A549 (cell line): ENCODE data around the gene ZBTB45. TPM values are rescaled to one million over a fixed set of nuclear protein-coding genes. Genes with fewer than 3 reads are reported as not detected.

ENCODE experiments used
- ATAC-seq, 2 experiments: fragments of 200-7000 bp in 1 of 2; fragments of >200 bp in 1 of 2; cut with Nextera tagmentation in 1 of 2; cut with Tn5 transposase in 1 of 2; 3 replicates each; pipeline versions ENCODE4 v1.8.0 to v1.9.1; 2018 to 2020; ENCODE audit warnings: mild to moderate bottlenecking in 1 of 2, moderate library complexity in 1 of 2
- CTCF ChIA-PET: fragments of 300-600 bp; sonication (Branson Sonifier 250); formaldehyde crosslinking; extraction: SDS; loops from one replicate; lab custom pipeline; 2021; ENCODE audit warnings: antibody characterized with exemption, inconsistent platforms; lab: Yijun Ruan, JAX
- POLR2A ChIA-PET: fragments of 350-600 bp; formaldehyde crosslinking; extraction: SDS; loops from one replicate; lab custom pipeline; 2021; ENCODE audit warnings: antibody characterized with exemption, inconsistent platforms; lab: Yijun Ruan, JAX
- DNase-seq, 2 experiments: peaks; one replicate each; pipeline versions ENCODE4 v3.0.0 to v3.0.0-alpha.2; 2011 to 2016; ENCODE audit warnings: low read depth in 1 of 2, low spot score in 1 of 2
- FAIRE-seq: peaks from 2 replicates; lab custom pipeline; 2011; peaks lifted over from hg19 to GRCh38; lab: Jason Lieb, UNC
- H3K27ac ChIP-seq, 2 experiments: fragments of >200 bp; sonication (Bioruptor Twin); formaldehyde crosslinking; 3 replicates each; pipeline ENCODE4 v1.5.1; 2016 to 2017
- H3K4me1 ChIP-seq: fragments of >200 bp; sonication (Bioruptor Twin); formaldehyde crosslinking; 3 replicates; pipeline ENCODE4 v1.6.1; 2016
- H3K4me2 ChIP-seq: fragments of >200 bp; sonication (Bioruptor Twin); formaldehyde crosslinking; 3 replicates; pipeline ENCODE4 v1.6.1; 2016
- H3K4me3 ChIP-seq: fragments of >200 bp; sonication (Bioruptor Twin); formaldehyde crosslinking; 3 replicates; pipeline ENCODE4 v1.5.1; 2016
- H3K9me3 ChIP-seq: fragments of >200 bp; sonication (Bioruptor Twin); formaldehyde crosslinking; 3 replicates; pipeline ENCODE4 v1.6.1; 2016
- CBX2 ChIP-seq: fragments of 200-600 bp; sonication (generic); IDR thresholded peaks from 2 replicates; pipeline ENCODE4 v1.6.1; 2016; ENCODE audit warnings: low read depth, mild to moderate bottlenecking, borderline replicate concordance
- CBX8 ChIP-seq: fragments of 200-600 bp; sonication (generic); IDR thresholded peaks from 2 replicates; pipeline ENCODE4 v1.6.1; 2016
- CHD2 ChIP-seq: fragments of 150-350 bp; IDR thresholded peaks from 2 replicates; pipeline ENCODE4 v1.6.1; 2014; ENCODE audit warnings: low read length; ENCODE audit not compliant: partially characterized antibody
- CHD4 ChIP-seq: fragments of 200-600 bp; sonication (generic); IDR thresholded peaks from 2 replicates; pipeline ENCODE4 v1.6.1; 2016; ENCODE audit warnings: antibody characterized with exemption, mild to moderate bottlenecking, borderline replicate concordance
- HOXB5 ChIP-seq: fragments of 250-450 bp; sonication (Bioruptor Pico); IDR thresholded peaks from 2 replicates; pipeline ENCODE4 v1.5.0; 2020; ENCODE audit warnings: mild to moderate bottlenecking, moderate library complexity
- KDM1A ChIP-seq: fragments of 200-600 bp; sonication (generic); IDR thresholded peaks from 2 replicates; pipeline ENCODE4 v1.6.1; 2016; ENCODE audit warnings: low read depth, mild to moderate bottlenecking
- NPAS2 ChIP-seq: fragments of 250-450 bp; sonication (Bioruptor Pico); IDR thresholded peaks from 2 replicates; pipeline ENCODE4 v1.8.0; 2022; ENCODE audit warnings: mild to moderate bottlenecking, moderate library complexity, borderline replicate concordance
- NR3C1 ChIP-seq: fragments of >200 bp; sonication (Bioruptor Twin); formaldehyde crosslinking; IDR thresholded peaks from 3 replicates; pipeline ENCODE4 v1.6.1; 2017
- RAD21 ChIP-seq, 2 experiments: fragments of >200 bp in 1 of 2; sonication (Bioruptor Twin) in 1 of 2; formaldehyde crosslinking in 1 of 2; IDR thresholded peaks in 1 of 2; conservative IDR thresholded peaks in 1 of 2; 2 replicates in 1 of 2; 3 replicates in 1 of 2; pipeline ENCODE4 v1.6.1; 2012 to 2018; ENCODE audit warnings: inconsistent platforms in 1 of 2
- RARB ChIP-seq: fragments of 250-450 bp; sonication (Bioruptor Pico); IDR thresholded peaks from 2 replicates; pipeline ENCODE4 v1.8.0; 2021; ENCODE audit warnings: mild to moderate bottlenecking, moderate library complexity
- RCOR1 ChIP-seq: fragments of 150-350 bp; IDR thresholded peaks from 2 replicates; pipeline ENCODE4 v1.6.1; 2014; ENCODE audit warnings: antibody characterized with exemption, low read length, low read depth
- ZSCAN20 ChIP-seq: fragments of 250-450 bp; sonication (Bioruptor Pico); IDR thresholded peaks from 2 replicates; pipeline ENCODE4 v1.8.0; 2022; ENCODE audit warnings: mild to moderate bottlenecking, moderate library complexity
- WGBS: methylation state at CpG from one replicate; pipeline ENCODE4 v1.1.6; 2017; ENCODE audit errors: missing lambda C conversion rate; 5-methylcytosine and 5-hydroxymethylcytosine counted together
- polyA plus RNA-seq, 4 experiments: library from polyadenylated mRNA; depleted of rRNA in 3 of 4; stranded (reverse); fragments of >200 nt; fragmentation: RNase III in 1 of 4; extraction: RNeasy Plus Mini Kit Qiagen cat#74134 plus additional on column Dnase treatment in 1 of 4; gene quantifications; 2 replicates in 3 of 4; 3 replicates in 1 of 4; pipeline ENCODE4 v1.2.3, GENCODE V29; 2011 to 2017
- TF ChIP-seq, protein P1 (sequence below): IDR thresholded peaks from 2 replicates; pipeline ENCODE4 v1.6.1; 2012
- TF ChIP-seq, protein P2 (sequence below): fragments of 450-650 bp; IDR thresholded peaks from 2 replicates; pipeline ENCODE4 v1.6.1; 2014; ENCODE audit warnings: antibody characterized with exemption
- TF ChIP-seq, protein P3 (sequence below): fragments of >200 bp; sonication (Bioruptor Twin); formaldehyde crosslinking; IDR thresholded peaks from 3 replicates; pipeline ENCODE4 v1.5.1; 2016

ZBTB45 gene
- polyA plus RNA-seq, 2 of the 4 experiments (the other 2 are of a cell fraction), result 6.4 to 13.4 TPM

DNA sequence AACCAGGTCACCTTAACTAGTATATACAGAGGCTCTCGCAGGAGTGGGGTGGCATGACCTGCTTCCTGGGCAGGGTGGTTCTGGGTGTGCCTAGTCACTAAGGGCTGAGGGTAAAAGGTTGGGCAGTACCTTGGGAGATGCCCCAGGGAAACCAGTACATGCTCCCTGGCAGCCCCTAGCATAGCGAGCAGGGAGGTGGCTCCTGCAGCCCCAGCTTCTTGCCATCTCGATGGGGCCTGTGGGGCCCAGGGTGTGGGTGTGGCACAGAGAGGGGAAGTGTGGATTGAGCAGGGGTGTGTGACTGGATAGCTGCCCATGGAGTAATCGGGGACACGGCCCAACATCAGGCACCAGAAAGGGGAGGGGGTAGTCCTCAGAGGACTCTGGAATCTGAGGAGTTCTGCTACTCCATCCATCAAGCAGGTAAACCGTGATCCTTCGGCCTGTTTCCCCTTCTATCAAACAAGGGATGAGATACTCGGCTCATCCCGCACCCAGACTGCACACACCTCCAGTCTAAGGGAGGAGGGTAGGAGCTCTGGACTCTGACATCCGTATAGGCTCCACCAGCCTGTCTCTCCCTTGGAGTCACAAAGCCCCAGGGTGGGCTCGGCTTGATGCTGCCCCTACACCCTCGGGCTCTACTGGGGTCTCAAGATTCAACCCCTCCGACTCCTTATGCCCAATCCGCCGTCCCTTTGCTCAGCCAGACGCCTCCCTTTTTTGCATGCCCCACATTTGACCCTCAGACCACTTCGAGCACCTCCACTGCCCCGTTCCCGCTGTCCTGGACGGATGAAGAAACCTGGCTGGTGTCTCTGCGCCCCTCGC lies 1.1 kb downstream of the ZBTB45 start:
- TF ChIP-seq KDM1A (no peak), RAD21 (conservative IDR thresholded peaks at IDR 0.05 in 1 of 2, IDR thresholded peaks at IDR 0.05 in 1 of 2) (no peak; a peak in 1 of 5 replicates), CBX2 (no peak), HOXB5 (CRISPR knock-in tag) (no peak), CHD2 (no peak), NPAS2 (no peak), RCOR1 (no peak), ZSCAN20 (CRISPR knock-in tag) (no peak)
- TF ChIP-seq, protein P1, sequence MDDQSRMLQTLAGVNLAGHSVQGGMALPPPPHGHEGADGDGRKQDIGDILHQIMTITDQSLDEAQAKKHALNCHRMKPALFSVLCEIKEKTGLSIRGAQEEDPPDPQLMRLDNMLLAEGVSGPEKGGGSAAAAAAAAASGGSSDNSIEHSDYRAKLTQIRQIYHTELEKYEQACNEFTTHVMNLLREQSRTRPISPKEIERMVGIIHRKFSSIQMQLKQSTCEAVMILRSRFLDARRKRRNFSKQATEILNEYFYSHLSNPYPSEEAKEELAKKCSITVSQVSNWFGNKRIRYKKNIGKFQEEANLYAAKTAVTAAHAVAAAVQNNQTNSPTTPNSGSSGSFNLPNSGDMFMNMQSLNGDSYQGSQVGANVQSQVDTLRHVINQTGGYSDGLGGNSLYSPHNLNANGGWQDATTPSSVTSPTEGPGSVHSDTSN, result no peak
- TF ChIP-seq, protein P2, sequence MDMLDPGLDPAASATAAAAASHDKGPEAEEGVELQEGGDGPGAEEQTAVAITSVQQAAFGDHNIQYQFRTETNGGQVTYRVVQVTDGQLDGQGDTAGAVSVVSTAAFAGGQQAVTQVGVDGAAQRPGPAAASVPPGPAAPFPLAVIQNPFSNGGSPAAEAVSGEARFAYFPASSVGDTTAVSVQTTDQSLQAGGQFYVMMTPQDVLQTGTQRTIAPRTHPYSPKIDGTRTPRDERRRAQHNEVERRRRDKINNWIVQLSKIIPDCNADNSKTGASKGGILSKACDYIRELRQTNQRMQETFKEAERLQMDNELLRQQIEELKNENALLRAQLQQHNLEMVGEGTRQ, result no peak
- Histone ChIP-seq H3K4me1 (peaks cover 20% of the 10 kb centered on the region), H3K4me3 (peak overlapping the region; percentile 65), H3K9me3 (no peaks in the 10 kb centered on the region), H3K4me2 (peak overlapping the region; percentile 98), H3K27ac (peak overlapping the region; percentile 86 to 92)
- WGBS, result 14% methylated on average over 22 of the region's 22 CpGs
- no peak for FAIRE-seq
- ChIA-PET CTCF (interaction anchor here (0.7 to 8.6 kb wide), 46 partner anchors 11 to 1115 kb away, joined by 3 to 222 read pairs (median 8); partner anchors contain the start of genes CHMP2A, SLC27A5, TRIM28 and ZNF446), POLR2A (interaction anchor here (0.5 to 5.7 kb wide), 15 partner anchors 13 to 213 kb away, joined by 3 to 184 read pairs (median 9); partner anchors contain the start of genes CHMP2A, ERVK3-1, MZF1 and TRIM28)
- ATAC-seq, result no peak
- DNase-seq, result no peak

DNA sequence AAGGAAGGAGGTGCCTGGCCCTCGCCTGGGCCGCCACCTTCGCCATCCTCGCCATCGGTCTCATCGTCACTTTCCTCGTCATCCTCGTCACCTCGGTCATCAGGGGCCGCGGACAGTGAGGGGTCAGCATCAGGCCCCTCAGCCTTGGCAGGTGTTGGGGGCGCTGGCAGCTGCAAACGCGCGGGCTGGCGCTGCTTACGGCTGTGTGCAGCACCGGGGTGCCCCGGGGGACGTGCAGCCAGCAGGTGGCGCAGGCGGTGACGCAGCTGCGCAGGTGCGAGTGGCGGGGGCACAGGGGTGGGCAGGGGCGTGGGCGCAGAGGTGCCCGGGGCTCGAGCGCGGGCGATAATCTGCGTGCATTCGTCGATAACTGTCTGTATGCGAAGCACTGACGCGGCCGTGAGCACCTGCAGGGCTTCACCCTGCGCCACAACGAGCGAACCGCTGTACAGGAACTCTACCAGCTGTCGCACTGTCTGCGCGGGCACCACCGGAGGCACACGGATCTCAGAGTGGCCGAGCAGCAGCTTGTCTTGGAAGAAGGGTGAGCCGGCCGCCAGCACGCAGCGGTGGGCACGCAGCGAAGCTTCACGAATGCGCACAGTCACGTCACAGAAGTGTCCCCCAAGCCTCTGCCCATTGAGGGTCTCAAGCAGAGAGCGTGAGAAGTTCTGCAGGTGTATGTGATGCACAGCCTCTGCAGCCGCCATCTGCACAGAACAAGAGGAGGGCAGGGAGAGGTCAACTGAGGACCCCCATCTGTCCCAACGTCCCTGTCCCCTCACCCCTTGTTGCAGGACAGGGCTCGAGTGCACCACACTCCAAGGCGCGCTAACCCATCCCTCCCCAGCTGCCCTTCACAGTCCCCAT lies 2.4 kb downstream of the ZBTB45 start:
- peaks cover 20% of the 10 kb centered on the region for H3K4me1 ChIP-seq
- ChIA-PET POLR2A (interaction anchor here (0.6 kb wide), 1 partner anchor 131 kb away, joined by 3 read pairs; no protein-coding TSS in a partner anchor), CTCF (interaction anchor here (0.8 to 8.6 kb wide), 11 partner anchors 9 to 79 kb away, joined by 3 to 222 read pairs (median 8); partner anchors contain the start of genes CHMP2A, SLC27A5, TRIM28 and ZNF446)
- H3K4me3 ChIP-seq, result no peak overlapping the region
- FAIRE-seq (no peak), ATAC-seq (no peak), DNase-seq (no peak)
- WGBS, result 96% methylated on average over 56 of the region's 65 CpGs
- peak overlapping the region; percentile 98; the same call in 2 of the 3 replicates for H3K4me2 ChIP-seq
- H3K9me3 ChIP-seq, result no peaks in the 10 kb centered on the region
- H3K27ac ChIP-seq, result peak overlapping the region in 1 of 2 experiments; percentile 92; a peak in 1 of 6 replicates
- TF ChIP-seq, protein P3, sequence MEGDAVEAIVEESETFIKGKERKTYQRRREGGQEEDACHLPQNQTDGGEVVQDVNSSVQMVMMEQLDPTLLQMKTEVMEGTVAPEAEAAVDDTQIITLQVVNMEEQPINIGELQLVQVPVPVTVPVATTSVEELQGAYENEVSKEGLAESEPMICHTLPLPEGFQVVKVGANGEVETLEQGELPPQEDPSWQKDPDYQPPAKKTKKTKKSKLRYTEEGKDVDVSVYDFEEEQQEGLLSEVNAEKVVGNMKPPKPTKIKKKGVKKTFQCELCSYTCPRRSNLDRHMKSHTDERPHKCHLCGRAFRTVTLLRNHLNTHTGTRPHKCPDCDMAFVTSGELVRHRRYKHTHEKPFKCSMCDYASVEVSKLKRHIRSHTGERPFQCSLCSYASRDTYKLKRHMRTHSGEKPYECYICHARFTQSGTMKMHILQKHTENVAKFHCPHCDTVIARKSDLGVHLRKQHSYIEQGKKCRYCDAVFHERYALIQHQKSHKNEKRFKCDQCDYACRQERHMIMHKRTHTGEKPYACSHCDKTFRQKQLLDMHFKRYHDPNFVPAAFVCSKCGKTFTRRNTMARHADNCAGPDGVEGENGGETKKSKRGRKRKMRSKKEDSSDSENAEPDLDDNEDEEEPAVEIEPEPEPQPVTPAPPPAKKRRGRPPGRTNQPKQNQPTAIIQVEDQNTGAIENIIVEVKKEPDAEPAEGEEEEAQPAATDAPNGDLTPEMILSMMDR, result peak; percentile 14; the same call in 1 of the 3 replicates
- TF ChIP-seq CBX8, result no peak
- TF ChIP-seq NR3C1, result no peak
- no peak for TF ChIP-seq RARB (CRISPR knock-in tag)
- no peak for TF ChIP-seq RAD21 (conservative IDR thresholded peaks at IDR 0.05 in 1 of 2, IDR thresholded peaks at IDR 0.05 in 1 of 2)
- no peak for TF ChIP-seq CHD4
